Vagina (tissue), 2 donors: ENCODE results near the gene ZBTB7A. TPM values are rescaled to one million over a fixed set of nuclear protein-coding genes. Genes with fewer than 3 reads are reported as not detected.

Source experiments
- DNase-seq, 2 donors: peaks; one replicate each; pipeline ENCODE4 v3.0.0-alpha.2; 2017; ENCODE audit errors: extremely low spot score in 2 of 2
- H3K27ac ChIP-seq: fragments of 200-600 bp; sonication (generic); one replicate; pipeline ENCODE4 v1.5.1; 2019
- H3K27me3 ChIP-seq: fragments of 200-600 bp; sonication (generic); one replicate; pipeline ENCODE4 v1.5.1; 2019
- H3K36me3 ChIP-seq, 2 donors: fragments of 200-600 bp; sonication (generic); one replicate each; pipeline ENCODE4 v1.5.1; 2017 to 2019
- H3K4me1 ChIP-seq: fragments of 200-600 bp; sonication (generic); one replicate; pipeline ENCODE4 v1.5.1; 2019
- H3K4me3 ChIP-seq, 2 donors: fragments of 200-600 bp; sonication (generic); 1 replicate in 1 of 2; 2 replicates in 1 of 2; pipeline ENCODE4 v1.5.1; 2016 to 2019
- H3K9me3 ChIP-seq: fragments of 200-600 bp; sonication (generic); one replicate; pipeline ENCODE4 v1.5.1; 2019
- CTCF ChIP-seq, 3 experiments: fragments of 450-650 bp in 2 of 3; fragments of 200-600 bp in 1 of 3; sonication (generic) in 1 of 3; IDR thresholded peaks; one replicate each; pipeline ENCODE4 v1.5.1; 2017 to 2019; ENCODE audit warnings: antibody characterized with exemption in 3 of 3, mild to moderate bottlenecking in 2 of 3, moderate library complexity in 2 of 3
- POLR2A ChIP-seq, 2 donors: fragments of 450-650 bp; IDR thresholded peaks; one replicate each; pipeline ENCODE4 v1.6.1; 2017; ENCODE audit warnings: antibody characterized with exemption in 2 of 2, mild to moderate bottlenecking in 2 of 2, moderate library complexity in 2 of 2
- POLR2AphosphoS5 ChIP-seq, 2 donors: sonication (generic); formaldehyde crosslinking; IDR thresholded peaks; one replicate each; pipeline ENCODE4 v1.9.0; 2017; ENCODE audit warnings: antibody characterized with exemption in 2 of 2, mild to moderate bottlenecking in 2 of 2, low read depth in 1 of 2; ENCODE audit not compliant: insufficient read depth in 1 of 2
- intact Hi-C: fragments of 100-400 bp; cut with DNase I; formaldehyde crosslinking; loops from one replicate; pipeline ENCODE4 v1.15.1; 2023
- total RNA-seq: library from RNA; depleted of rRNA; stranded (reverse); fragments of >200 nt; gene quantifications from one replicate; pipeline ENCODE4 v1.2.3, GENCODE V29; 2016

ZBTB7A gene
- total RNA-seq, 1 donor from 2014 or later, result 60.6 TPM

- TF ChIP-seq POLR2A (IDR thresholded peaks at IDR 0.05), result no peak
- TF ChIP-seq CTCF (IDR thresholded peaks at IDR 0.05), result no peak
- no peak for TF ChIP-seq POLR2AphosphoS5 (IDR thresholded peaks at IDR 0.05; ENCODE audit: insufficient read depth in 1 of 2, low read depth in 1 of 2)
- Histone ChIP-seq H3K36me3 (no peaks in the 10 kb centered on the region), H3K27ac (no peak overlapping the region), H3K4me1 (no peaks in the 10 kb centered on the region), H3K27me3 (no peaks in the 10 kb centered on the region), H3K4me3 (no peak overlapping the region), H3K9me3 (no peaks in the 10 kb centered on the region)
- no peak for DNase-seq
- intact Hi-C loops, result no loop called here
Observed at GRCh38 chr19:3995607-3996006, 71.1 kb downstream of the ZBTB7A start.

Other genes starting within 250 kb of the ZBTB7A start
- not detected for gene ZFR2, start 197.9 kb downstream of the ZBTB7A start, total RNA-seq
- gene ATCAY, start 186.2 kb downstream of the ZBTB7A start, total RNA-seq, result 0.98 TPM
- not detected for gene NMRK2, start 133.8 kb downstream of the ZBTB7A start, total RNA-seq
- 62.4 TPM for gene DAPK3, start 95.8 kb downstream of the ZBTB7A start, total RNA-seq
- 1,702 TPM for gene EEF2, start 81.4 kb downstream of the ZBTB7A start, total RNA-seq
- 14.0 TPM for gene PIAS4, start 59.2 kb downstream of the ZBTB7A start, total RNA-seq
- gene MAP2K2, start 57.2 kb upstream of the ZBTB7A start, total RNA-seq, result 104 TPM
- not detected for gene CREB3L3, start 86.7 kb upstream of the ZBTB7A start, total RNA-seq
- 65.6 TPM for gene SIRT6, start 115.7 kb upstream of the ZBTB7A start, total RNA-seq
- gene ANKRD24, start 115.8 kb upstream of the ZBTB7A start, total RNA-seq, result 0.25 TPM
- gene EBI3, start 162.6 kb upstream of the ZBTB7A start, total RNA-seq, result not detected
- gene YJU2, start 180.2 kb upstream of the ZBTB7A start, total RNA-seq, result 19.9 TPM
- gene SHD, start 212.4 kb upstream of the ZBTB7A start, total RNA-seq, result not detected
- not detected for gene TMIGD2, start 235.5 kb upstream of the ZBTB7A start, total RNA-seq
- 1.7 TPM for gene FSD1, start 237.7 kb upstream of the ZBTB7A start, total RNA-seq